ENCODE results near the gene ZNF526. TPM values are rescaled to one million over a fixed set of nuclear protein-coding genes. Genes with fewer than 3 reads are reported as not detected.

The ZNF526 gene
- total RNA-seq, 1 experiment from 2014 or later, result 13.1 TPM

- TF ChIP-seq REST (IDR thresholded peaks at IDR 0.05; ENCODE audit: low read depth) (no peak), SIN3A (IDR thresholded peaks at IDR 0.05; ENCODE audit: low read depth) (no peak), SP1 (IDR thresholded peaks at IDR 0.05; ENCODE audit: low read depth) (peak; percentile 41), POLR2AphosphoS5 (IDR thresholded peaks at IDR 0.05; ENCODE audit: low read depth, low read length) (0 out of 2 replicates have a peak, but pooled peaks have one; percentile 8), CTCF (IDR thresholded peaks at IDR 0.05 in 2 of 3, conservative IDR thresholded peaks at IDR 0.05 in 1 of 3; ENCODE audit: borderline replicate concordance in 1 of 3, insufficient read depth in 1 of 3, low read depth in 2 of 3, low read length in 2 of 3) (no peak), JUND (IDR thresholded peaks at IDR 0.05) (peak; percentile 74), ATF3 (IDR thresholded peaks at IDR 0.05) (no peak), ZNF274 (IDR thresholded peaks at IDR 0.05; ENCODE audit: low read depth, low read length) (no peak), EZH2phosphoT487 (IDR thresholded peaks at IDR 0.05; ENCODE audit: borderline replicate concordance) (no peak), TCF7L2 (IDR thresholded peaks at IDR 0.05; ENCODE audit: borderline replicate concordance, extremely low read depth, insufficient read depth, insufficient read length) (no peak)
Observed at GRCh38 chr19:42207767-42208271, 12.3 kb upstream of the ZNF526 start (continued).
